Activated T-helper 1 cell treated with Interleukin-2 at 50 U/mL for 16 hours (primary cell): Measurements from ENCODE around the gene TUBA3C.
"Not testable (repeated sequence)": the region's sequence is repeated elsewhere in the genome, so short reads cannot be mapped to it uniquely, and the experiment has no call there.

Source experiments
- DNase-seq: peaks from one replicate; pipeline ENCODE4 v3.0.0-alpha.2; 2020; ENCODE audit warnings: low read depth

The TUBA3C gene

DNA sequence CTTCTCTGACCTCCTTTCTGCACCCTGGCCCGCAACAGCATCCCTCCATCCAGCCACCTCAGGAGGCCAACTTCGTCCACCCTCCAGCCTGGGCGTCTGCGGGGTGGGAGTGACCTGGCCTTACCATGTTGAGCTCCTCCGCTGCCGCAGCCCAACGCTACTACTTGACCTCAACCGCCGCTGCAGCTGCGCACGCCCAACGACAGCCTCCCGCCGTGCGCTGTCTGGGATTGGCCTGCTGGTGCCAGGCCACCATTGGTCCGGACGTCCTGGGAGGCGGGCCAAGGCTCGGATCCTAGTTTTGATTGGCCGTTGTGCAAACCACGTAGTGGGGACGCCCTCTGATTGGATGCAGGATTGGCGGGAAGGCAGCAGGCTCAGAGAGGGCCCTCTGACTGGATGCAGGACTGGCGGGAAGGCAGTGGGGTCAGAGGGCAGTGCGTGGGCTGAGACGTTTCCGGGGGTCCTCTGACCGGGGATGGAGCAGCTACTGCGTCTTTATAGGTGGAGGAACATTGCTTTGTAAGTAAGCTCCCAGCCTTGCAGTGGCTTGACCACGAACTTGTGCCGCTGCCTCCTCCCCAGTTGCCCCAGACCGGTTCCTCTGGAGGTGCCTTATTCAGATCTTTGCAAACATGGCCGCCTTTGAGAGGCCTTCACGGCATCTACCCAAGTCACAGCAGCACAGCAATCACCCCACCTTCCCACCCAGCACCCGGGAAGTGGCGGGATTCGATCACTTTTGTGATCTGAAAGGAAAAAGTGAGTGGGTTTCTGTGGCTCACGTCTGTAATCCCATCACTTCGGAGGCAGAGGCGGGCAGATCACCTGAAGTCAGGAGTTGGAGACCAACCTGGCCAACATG is at the start of gene TUBA3C:
Gene TUBA3C (minus strand): TSS at position 204 of the 865 bp plus-strand sequence. CDS start 77 bp downstream, at position 127.
- DNase-seq = no peak

DNA sequence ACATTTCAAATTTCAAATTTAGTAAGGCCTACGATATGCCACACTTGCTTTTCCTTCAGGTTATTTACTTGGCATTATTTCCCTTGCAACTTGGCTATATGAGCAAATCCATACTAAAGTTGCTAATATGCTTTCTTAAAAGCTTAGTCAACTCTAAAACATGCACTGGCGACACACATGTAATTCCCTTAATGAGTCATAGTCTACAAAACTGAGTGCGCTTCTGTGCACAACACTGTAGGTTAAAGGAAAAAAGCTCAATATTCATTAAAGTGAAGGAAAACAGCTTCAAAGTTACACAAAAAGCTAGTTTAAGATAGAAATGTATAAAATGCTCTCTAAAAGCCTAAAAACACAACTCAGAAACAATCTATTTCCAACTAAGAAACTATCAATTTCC is 25.8 kb upstream of the TUBA3C start:
- not testable (repeated sequence) for DNase-seq

DNA sequence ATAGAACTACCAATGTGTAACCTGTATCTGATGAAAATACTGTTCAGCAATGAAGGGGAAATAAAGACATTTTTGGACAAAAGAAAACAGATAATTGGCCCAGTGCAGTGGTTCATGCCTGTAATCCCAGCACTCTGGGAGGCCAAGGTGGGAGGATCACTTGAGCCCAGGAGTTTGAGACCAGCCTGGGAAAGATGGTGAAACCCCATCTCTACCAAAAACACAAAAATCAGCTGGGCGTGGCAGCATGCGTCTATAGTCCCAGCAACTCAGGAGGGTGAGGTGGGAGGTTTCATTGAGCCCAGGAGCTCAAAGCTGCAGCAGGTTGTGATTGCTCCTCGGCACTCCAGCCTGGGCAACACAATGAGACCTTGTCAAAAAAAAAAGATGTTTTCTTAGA is 11.0 kb upstream of the TUBA3C start:
- not testable (repeated sequence) for DNase-seq

DNA sequence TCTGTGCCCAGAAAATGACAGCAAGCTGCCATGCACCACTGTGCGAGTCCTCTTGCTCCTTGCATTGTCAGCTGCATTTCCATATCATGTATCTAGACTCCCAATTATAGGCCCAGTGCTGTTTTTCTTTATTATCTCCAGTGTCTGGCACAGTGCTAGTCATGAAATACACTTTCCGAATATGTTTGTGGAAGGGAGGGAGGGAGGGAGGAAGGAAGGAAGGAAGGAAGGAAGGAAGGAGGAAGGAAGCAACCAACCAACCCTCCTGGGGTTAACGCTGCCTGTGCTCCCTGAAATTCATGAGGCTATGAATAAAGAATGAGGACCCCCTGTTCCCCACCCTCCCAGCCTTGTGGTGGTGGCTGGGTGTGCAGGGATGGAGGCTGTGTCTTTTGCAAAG is 8.3 kb upstream of the TUBA3C start:
- not testable (repeated sequence) for DNase-seq

DNA sequence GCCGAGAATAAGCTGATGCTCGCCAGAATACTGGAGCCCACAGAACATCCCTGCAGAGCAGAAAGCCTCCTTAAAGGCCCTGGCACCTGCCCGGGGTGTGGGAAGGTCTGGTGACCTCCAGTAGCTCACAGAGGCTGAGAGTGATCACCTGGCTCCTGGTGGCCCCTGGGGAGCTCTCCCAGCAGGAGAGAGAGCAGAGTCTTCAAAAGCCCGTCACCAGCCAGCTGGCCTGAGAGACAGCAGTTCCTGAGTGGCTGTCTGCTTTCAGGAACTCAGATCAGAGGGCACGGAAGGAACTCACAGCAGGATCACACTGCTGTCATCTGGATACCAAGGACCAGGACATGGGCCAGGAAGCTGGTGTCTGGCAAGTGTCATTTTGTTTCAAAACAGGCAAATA is 7.7 kb upstream of the TUBA3C start:
- not testable (repeated sequence) for DNase-seq

DNA sequence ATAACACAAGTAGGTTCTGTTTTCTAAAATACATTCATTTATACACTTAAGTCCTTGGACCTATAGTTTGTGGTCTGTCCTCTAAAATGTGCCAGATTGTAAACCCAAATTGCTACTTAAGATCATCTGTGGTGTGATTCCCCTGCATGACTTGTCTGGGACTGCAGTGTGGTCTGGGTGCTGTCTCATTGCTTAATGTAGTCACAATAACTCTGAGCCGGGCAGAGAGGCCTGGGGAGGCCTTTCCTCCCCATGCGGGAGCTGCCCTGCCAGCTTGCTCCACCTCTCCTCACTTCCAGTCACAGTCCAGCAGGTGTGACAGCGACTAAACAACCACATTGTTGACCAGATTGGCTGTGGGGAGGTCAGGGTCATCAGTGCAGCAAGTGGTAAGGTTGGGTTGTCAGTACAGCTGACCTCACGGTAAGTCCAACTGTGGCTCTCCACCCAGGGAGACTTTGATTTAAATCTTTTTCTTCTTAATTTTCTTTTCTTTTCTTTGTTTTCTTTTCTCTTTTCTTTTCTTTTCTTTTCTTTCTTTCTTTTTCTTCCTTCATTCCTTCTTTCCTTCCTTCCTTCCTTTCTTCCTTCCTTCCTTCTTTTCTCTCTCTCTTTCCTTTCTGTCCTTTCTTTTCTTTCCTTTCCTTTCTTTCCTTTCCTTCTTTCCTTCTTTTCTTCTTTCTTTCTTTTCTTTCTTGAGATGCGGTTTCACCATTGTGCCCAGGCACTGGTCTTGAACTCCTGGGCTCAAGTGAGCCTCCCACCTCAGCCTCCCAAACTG is 4.4 kb upstream of the TUBA3C start:
- DNase-seq = no peak

DNA sequence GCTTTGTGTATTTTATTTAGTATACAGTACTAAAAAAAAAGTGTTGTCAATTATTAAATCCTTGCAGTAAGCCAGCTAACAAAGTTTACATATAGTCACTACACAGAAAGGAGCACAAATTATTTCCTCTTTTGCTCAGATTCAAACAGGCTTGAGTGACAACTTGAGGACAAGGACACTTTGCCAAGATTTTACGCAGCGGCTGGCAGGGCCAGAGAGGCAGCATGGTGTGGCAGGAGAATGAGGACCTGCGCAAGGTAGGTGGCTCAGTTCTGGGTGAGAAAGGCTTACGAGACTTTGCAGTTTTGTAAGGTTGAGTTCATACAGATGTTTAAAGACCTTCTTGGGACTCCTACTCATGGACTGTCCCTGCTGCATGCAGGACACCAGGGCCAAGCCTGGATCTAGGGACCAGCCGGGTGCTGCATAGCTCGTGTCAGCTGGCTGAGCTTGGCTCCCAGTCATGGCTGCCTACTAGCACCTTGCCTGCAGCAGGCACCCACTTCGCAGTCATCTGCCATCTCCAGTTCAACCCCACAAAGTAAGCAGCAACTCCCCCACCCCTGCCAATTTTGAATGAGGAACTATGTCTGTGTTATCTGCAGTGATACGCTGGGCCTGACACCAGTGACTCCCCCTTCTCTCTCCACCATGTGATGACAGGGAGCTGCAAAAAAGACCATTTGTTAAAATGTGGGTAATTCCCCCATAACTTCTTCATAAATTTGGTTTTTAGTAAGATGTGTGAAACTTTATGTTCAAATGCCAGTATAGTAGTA is 3.7 kb upstream of the TUBA3C start:
- no peak for DNase-seq

DNA sequence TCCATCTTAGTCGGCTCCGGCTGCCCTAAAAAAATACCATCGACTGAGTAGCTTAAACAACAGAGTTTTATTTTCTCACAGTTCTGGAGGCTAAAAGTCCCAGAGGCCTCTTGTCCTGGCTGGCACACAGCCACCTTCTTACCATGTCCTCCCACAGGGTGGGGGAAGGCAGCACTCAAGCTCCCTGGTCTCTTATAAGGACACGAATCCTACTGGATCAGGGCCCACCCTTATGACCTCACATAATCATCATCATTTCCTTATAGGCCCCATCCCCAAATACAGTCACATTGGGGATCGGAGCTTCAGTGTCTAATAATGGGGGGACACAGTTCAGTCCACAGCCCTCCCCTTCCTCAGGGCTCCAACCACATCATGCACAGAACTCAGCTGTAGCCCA is 2.6 kb upstream of the TUBA3C start:
- DNase-seq = no peak

DNA sequence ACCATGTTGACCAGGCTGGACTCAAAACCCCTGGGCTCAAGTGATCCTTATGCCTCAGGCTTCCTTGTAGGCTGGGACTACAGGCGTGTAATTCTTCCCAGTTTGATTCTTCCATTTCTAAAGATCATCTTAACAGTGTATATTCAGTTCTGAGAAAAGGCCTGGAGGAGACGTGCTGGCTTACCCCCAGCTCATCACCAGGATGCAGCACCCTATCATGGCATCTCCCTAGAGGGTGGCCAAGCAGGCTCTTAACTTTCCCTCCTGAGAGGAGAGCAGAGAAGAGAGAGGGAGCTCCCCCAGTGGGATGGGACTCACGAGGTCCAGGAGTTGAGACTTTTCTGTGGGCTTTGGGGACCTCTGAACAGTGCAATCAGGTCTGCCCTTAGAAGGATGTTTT is 2.1 kb upstream of the TUBA3C start:
- no peak for DNase-seq

DNA sequence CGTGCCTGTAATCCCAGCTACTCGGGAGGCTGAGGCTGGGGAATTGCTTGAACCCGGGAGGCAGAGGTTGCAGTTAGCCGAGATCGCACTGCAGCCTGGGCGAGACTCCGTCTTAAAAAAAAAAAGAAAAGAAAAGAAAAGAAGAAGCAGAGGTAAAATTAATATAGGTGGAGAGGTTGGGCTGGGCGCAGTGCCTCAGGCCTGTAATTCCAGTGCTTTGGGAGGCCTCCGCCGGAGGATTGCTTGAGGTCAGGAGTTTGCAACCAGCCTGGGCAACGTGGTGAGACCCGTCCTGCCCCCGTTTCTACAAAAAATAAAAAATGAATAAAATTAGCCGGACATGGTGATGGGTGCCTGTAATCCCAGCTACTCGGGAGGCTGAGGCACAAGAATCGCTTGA is 912 bp upstream of the TUBA3C start:
- DNase-seq = no peak

DNA sequence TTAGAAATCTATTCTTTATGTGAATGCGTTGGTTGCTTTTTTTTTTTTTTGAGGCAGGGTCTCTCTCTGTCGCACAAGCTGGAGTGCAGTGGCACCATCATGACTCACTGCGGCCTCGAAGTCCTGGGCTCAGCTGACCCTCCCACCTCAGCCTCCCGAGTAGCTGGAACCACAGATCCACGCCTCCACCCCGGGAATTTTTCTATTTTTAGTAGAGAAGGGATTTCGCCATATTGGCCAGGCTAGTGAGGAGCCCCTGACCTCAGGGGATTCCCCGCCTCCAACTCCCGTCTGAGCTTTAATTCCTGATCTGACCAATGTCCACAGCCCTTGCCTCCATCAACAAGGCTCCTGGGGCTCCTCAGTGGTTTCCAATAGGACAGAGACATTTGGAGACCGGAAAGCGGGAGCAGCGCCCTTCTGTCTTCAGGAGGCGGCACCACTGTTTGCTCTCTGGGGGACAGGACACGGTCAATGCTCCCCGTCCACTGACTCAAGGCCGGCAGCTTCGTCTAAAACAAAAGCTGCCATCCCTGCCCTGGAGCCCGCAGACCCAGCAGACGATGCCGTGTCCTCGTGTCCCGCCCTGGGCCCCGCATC is 503 bp downstream of the TUBA3C start:
- DNase-seq = no peak

DNA sequence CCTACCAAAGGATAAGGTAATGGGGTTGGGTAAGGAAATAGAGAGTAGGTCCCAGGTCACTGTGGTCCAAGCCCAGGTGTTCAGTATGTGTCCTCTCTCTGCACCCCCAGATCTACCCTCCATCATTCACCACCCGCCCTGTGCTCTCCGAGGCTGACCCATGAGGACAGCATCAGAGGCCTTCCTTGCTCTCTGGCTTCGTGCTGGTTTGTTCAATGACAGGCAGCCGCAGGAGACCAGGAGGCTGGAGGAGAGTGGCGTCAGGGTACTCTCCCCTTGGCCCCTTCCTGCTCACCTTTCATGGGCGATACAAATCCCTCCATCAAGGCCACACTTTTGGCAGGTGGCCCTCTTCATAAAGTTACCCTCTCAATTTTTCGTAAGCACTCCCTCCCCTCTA is 1.7 kb downstream of the TUBA3C start:
- no peak for DNase-seq

DNA sequence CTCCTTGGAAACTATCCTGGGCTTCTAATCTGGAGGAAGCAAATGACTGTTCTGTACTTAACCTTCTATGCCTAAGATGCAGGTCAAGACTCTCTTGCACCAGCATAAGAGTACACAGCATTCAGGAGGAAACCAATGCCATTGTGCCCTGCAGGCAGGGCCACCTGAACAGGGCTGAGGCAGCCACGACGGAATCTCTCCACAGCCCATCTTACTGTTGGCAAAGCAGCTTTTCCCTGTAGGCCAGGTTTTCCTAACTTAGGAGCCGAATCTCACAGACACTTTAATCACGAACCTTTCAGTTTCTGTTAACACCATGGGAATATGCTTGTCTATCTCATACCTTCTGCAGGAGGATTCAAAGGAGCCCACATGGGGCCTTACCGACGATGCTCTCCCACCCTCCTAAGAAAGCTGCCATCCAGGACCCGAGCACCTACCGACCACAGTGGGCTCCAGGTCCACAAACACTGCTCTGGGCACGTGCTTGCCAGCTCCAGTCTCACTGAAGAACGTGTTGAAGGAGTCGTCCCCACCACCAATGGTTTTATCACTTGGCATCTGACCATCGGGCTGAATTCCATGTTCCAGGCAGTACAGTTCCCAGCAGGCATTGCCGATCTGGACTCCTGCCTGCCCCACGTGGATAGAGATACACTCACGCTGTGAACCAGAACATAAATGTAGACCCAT is 2.6 kb downstream of the TUBA3C start:
- DNase-seq = no peak

DNA sequence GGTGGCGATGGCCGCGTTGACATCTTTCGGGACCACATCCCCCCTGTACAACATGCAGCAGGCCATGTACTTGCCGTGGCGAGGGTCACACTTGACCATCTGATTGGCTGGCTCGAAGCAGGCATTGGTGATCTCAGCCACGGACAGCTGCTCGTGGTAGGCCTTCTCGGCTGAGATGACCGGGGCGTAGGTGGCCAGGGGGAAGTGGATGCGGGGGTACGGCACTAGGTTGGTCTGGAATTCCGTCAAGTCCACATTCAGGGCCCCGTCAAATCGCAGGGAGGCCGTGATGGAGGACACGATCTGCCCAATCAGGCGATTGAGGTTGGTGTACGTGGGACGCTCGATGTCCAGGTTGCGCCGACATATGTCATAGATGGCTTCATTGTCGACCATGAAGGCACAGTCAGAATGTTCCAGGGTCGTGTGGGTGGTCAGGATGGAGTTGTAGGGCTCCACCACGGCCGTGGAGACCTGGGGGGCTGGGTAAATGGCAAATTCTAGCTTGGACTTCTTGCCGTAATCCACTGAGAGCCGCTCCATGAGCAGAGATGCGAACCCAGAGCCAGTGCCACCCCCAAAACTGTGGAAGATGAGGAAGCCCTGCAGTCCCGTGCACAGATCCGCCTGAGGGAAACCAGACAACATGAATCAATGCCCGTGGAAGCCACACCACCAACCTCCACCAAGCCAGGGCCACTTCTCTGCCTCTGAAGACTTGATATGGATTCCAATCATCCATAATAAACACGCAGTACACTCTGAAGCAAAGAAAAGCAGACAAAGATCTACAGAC is 4.4 kb downstream of the TUBA3C start:
- not testable (repeated sequence) for DNase-seq

DNA sequence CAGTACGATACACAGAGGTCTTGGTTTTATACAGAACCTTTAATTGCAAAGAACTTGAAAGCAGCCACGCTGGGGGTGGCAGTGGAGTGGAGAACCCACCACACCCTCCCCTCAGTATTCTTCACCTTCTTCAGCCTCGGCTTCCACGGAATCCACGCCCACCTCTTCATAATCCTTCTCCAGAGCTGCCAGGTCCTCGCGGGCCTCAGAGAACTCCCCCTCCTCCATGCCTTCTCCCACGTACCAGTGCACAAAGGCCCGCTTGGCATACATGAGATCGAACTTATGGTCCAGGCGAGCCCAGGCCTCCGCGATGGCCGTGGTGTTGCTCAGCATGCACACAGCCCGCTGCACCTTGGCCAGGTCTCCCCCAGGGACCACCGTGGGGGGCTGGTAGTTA is 7.9 kb downstream of the TUBA3C start:
- no peak for DNase-seq

DNA sequence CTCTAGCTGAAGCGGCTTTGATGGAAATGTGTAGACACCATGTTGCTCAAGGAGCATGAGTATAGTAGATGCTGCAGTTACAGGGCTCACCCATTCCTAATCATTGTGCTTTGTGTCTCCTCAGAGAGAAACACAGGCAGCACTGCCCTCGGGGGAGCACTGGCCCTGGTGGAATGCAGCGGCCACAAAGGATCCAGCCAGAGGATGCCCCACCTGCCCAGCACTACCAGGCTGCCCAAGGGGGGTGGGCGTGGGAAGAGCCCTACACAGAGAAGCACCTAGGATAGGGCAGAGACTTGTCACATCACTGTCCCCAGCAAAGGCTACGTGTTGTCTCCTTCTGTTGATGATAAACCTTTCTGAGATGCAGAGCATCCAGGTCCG is 9.0 kb downstream of the TUBA3C start:
- DNase-seq = no peak

DNA sequence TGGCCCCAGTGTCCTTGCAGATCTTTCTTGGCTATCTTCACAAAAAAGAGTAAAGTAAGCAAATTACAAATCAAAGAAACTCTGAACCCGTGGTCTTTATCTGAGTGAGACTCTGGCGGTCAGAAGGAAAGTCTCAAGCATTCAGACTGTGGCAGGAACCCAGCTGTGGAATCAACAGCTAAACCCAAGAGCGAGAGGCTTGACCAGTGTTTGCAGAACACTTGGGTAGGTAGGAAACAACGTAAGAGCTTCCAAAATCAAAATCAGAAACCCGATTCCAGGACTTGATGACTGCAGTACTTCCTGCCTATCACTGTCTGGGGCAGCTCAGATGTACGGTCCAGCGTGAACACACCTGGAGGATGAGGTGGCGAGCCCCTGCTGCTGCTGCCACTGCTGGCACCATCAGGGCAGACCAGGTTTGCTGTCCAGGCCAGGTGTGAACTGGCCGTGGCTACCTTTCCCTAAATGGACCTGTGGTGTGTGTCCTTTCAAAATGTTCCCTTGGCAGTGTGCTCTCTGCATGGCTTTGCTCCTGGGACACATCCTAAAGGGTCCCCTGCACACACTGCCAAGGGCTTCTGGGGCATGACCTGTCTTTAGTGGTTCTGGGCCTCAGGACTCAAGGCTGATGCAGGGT is 9.5 kb downstream of the TUBA3C start:
- no peak for DNase-seq

DNA sequence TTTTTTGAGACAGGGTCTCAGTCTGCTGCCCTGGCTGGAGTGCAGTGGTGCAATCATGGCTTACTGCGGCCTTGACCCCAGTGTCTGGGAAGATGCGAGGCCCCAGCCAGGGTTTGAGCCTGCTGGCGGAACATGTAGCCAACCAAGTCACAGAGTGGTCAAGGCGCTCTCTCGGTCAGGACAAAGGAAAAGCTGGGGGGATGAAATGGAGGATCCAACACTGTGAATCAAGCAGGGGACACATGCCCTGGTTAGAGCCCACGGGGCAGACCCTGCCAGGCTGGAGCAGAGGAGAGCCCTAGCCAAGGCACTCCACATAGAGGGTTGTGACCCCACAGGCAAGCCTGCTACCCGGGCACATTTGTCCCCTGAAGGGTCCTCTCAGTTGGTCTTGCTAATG is 10.1 kb downstream of the TUBA3C start:
- no peak for DNase-seq

DNA sequence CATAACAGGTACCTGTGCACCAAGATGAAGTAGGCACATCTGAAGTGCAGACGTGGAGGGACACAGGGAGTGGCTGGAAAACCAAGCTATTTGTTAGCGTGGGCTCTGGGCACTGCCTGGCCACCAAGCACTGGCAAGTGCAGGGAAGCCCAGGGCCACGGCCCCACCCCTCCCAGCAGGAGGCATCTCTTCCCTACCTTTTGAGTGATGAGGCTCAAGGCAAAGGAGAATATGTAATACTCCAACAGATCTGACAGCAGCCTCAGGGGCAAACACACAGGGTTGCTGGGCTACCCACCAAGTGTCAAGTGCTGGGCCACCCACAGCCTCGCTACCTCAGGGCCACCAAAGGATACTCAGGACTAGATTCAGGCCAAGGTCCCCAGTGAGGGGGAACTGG is 11.6 kb downstream of the TUBA3C start:
- DNase-seq = no peak

DNA sequence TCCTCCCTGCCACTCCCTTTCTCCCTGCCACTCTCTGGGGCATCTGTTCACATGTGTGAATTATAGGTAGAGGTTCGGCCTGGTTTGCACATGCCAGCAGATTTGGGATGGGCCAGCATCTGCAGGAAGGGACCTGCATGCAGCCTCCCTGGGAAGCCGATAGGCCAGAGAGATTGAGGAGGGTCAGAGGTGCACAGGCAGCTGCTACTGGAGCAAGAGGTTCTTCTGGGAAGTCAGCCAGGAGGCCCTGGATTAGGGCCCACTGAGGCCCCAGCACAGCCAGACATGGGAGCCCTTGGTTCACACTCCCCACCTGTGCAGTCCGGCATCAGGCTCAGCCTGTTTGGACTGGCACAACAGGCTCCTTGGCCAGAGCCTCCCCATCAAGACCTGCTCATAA is 12.1 kb downstream of the TUBA3C start:
- DNase-seq = no peak
